Keratinocyte (primary cell): ENCODE measurements around the gene ZG16B.

Experiments used
- CTCF ChIP-seq, 3 experiments: IDR thresholded peaks in 1 of 3; conservative IDR thresholded peaks in 1 of 3; optimal IDR thresholded peaks in 1 of 3; 2 replicates in 2 of 3; 3 replicates in 1 of 3; pipeline versions ENCODE3 to v1.5.1; 2011; ENCODE audit warnings: low read length in 3 of 3, mild to moderate bottlenecking in 3 of 3, moderate library complexity in 2 of 3, control low read depth in 1 of 3, inconsistent platforms in 1 of 3; ENCODE audit not compliant: insufficient read depth in 2 of 3; ENCODE audit errors: extremely low read depth in 1 of 3
- EZH2 ChIP-seq: IDR thresholded peaks from one replicate; pipeline ENCODE4 v1.6.1; 2012; ENCODE audit warnings: inconsistent platforms, mild to moderate bottlenecking, low read length, moderate library complexity

- TF ChIP-seq CTCF (optimal IDR thresholded peaks at IDR 0.05 in 1 of 3, IDR thresholded peaks at IDR 0.05 in 1 of 3, conservative IDR thresholded peaks at IDR 0.05 in 1 of 3; ENCODE audit: extremely low read depth in 1 of 3, insufficient read depth in 2 of 3, low read length in 3 of 3) (no peak), EZH2 (no peak)
Measured at GRCh38 chr16:2841606-2842339, 11.7 kb downstream of the ZG16B start.
